RKO (cell line): Measurements from ENCODE around the gene EOMES.

Source experiments
- DNase-seq: peaks from one replicate; pipeline ENCODE4 v3.0.0-alpha.2; 2016; ENCODE audit warnings: low spot score

The EOMES gene

GRCh38 chr3:27680517-27681246 lies 41.4 kb downstream of the EOMES start:
- DNase-seq = no peak

DNA sequence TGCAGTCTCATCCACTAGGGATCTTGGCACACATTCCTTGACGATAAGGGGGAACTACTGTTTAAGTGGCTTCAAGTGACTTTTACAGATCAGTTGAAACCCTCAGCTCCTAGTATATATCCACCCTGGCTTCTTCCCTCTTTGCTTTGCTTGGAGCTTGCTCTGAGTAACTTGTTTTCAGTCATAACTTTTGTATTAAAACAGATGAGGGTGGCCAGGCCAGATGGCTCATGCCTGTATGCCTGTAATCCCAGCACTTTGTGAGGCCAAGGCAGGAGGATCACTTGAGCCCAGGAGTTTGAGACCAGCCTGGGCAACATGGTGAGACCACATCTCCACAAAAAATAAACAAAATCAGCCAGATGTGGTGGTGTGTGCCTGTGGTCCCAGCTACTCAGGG lies 42.4 kb downstream of the EOMES start:
- no peak for DNase-seq

- no peak for DNase-seq
Observed at GRCh38 chr3:27678234-27678633, 43.9 kb downstream of the EOMES start.

- peak; percentile 26 for DNase-seq
Observed at GRCh38 chr3:27677565-27677964, 44.6 kb downstream of the EOMES start.

- DNase-seq = no peak
Observed at GRCh38 chr3:27675287-27675686, 46.8 kb downstream of the EOMES start.

GRCh38 chr3:27673701-27674100 lies 48.4 kb downstream of the EOMES start:
- DNase-seq = no peak

GRCh38 chr3:27671101-27671500 lies 51.0 kb downstream of the EOMES start:
- DNase-seq = no peak

DNA sequence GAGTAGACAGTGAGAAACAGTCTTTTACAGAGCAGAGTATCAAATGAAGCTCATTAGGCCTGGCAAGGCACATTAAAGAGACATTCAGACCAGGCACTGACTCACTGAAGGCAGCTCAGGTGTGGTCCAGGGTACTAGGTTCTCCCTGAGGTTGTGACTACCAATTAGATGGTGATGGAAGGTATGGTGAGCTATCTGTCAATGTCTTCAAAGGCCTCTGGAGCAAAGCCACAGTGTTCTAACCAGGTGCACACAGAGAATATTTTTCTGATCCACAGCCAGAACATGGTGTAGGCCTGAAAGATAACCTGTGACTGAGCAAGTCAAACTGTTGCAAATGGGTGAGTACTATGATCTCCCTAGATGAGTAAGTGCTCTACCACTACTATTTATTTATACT lies 51.5 kb downstream of the EOMES start:
- DNase-seq = no peak

DNA sequence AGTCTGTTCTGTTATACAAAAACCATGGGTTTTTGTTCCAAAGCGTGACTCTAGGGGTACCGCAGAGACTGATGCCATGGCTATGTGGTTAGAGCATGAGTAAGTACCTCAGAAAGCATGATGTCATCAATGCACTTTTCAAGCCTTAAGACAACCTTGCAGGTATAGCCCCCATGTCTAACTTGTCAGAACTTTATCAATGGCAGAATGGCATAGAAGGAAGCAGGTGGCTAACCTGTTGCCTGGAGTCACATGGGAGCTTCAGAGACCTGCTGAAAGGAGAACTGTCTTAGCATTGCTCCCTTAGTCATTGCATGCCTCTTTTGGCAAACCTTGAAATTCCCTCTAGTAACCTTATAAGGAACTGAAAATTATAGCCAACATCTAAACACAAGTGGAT lies 52.5 kb downstream of the EOMES start:
- DNase-seq = no peak

- no peak for DNase-seq
Observed at GRCh38 chr3:27667751-27668150, 54.4 kb downstream of the EOMES start.

DNA sequence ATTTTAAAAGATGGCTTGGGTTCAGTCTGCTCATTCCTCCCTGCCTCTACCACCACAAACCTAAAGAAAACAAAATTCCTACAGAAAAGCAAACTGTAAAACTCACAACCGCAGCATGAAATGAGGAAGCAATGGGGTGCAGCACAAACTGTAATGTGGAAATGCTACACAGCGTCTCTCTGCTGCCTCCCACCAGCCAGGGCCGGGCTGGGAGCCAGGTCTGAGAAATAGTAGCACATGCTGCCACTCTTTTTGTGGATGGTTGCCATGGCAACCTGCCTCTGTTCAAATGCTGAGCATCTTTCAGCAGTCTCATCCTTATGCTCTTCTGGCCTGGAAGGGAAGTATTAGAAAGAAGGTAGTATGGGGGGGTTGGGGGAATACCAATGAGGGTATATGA lies 55.4 kb downstream of the EOMES start:
- peak; percentile 25 for DNase-seq

GRCh38 chr3:27666272-27666671 lies 55.9 kb downstream of the EOMES start:
- DNase-seq = no peak
